Measurements from ENCODE around the gene NCLN. TPM values are rescaled to one million over a fixed set of nuclear protein-coding genes. Genes with fewer than 3 reads are reported as not detected.
"Not testable (repeated sequence)": the region's sequence is repeated elsewhere in the genome, so short reads cannot be mapped to it uniquely, and the experiment has no call there.

Gene NCLN
- total RNA-seq, 1 donor from 2014 or later: 31.2 TPM

GRCh38 chr19:3196933-3197205, 11.1 kb downstream of the NCLN start:
- no peak for DNase-seq (ENCODE audit: low read depth in 2 of 2)

GRCh38 chr19:3198901-3199700, 13.4 kb downstream of the NCLN start:
- no peak for DNase-seq (ENCODE audit: low read depth in 2 of 2)

GRCh38 chr19:3201072-3201700, 15.5 kb downstream of the NCLN start:
- DNase-seq (ENCODE audit: low read depth in 2 of 2): no peak

- DNase-seq (ENCODE audit: low read depth in 2 of 2): no peak
Observed at GRCh38 chr19:3201911-3202310, 16.2 kb downstream of the NCLN start.

DNA sequence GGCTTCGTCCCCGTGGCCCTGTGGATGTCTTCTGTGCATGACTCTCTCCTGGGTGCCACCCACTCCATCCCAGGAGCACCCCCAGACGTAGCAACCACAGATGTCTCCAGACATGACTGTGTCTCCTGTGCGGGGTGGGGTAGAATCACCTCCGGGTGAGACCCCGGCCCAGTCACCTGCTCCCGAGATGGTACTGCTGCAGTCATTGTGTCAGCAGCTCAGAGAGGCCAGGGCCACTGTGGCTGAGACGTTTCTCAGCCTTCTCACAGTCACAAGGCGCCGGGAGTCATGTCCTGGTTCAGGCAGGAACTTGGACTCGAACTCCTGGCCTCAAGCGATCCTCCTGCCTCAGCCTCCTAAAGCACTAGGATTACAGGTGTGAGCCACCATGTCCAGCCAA, 16.6 kb downstream of the NCLN start:
- no peak for DNase-seq (ENCODE audit: low read depth in 2 of 2)

DNA sequence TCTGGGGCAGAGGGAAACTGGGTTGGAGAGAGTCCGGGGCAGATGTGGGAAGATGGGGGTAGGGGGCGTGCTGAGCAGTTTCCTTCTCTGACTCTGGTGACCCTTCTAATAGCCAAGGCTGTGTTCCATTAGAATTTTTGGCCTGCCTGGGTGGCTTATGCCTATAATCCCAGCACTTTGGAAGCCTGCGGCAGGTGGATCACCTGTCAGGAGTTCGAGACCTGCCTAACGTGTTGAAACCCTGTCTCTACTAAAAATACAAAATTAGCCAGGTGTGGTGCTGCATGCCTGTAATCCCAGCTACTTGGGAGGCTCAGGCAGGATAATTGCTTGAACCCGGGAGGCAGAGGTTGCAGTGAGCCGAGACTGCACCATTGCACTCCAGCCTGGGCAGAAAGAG, 17.2 kb downstream of the NCLN start:
- DNase-seq (ENCODE audit: low read depth in 2 of 2): not testable (repeated sequence)

DNA sequence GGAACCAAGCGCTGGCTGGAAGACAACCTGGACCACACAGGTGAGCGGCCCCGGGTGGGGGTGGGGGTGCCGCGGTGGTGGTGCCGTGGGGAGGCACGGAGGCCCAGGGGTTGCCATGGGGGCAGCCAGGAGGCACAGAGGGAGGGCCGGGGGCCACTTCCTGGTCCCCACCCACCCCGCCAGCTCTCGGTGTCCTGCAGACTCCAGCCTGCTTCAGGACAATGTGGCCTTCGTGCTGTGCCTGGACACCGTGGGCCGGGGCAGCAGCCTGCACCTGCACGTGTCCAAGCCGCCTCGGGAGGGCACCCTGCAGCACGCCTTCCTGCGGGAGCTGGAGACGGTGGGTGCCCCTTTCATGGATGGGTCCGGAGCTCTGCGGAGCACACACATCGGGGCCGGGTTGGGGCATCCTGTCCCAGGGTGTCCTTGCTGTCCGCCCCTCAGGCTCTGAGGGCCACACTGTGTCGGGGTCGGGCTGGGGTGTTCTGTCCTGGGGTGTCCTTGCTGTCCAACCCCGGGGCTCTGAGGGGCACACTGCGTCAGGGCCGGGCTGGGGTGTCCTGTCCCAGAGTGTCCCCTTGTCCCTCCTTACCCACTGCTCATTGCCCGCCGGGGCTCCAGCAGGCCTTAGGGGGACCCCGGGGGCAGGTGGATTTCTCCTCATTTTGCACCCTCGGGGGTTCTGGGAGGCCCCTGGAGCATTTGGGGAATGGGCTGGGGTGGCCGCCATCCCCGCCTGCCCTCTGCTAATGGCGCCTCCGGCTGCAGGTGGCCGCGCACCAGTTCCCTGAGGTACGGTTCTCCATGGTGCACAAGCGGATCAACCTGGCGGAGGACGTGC, 18.3 kb downstream of the NCLN start:
- DNase-seq (ENCODE audit: low read depth in 2 of 2): no peak

GRCh38 chr19:3204646-3205275, 19.0 kb downstream of the NCLN start:
- no peak for DNase-seq (ENCODE audit: low read depth in 2 of 2)

DNA sequence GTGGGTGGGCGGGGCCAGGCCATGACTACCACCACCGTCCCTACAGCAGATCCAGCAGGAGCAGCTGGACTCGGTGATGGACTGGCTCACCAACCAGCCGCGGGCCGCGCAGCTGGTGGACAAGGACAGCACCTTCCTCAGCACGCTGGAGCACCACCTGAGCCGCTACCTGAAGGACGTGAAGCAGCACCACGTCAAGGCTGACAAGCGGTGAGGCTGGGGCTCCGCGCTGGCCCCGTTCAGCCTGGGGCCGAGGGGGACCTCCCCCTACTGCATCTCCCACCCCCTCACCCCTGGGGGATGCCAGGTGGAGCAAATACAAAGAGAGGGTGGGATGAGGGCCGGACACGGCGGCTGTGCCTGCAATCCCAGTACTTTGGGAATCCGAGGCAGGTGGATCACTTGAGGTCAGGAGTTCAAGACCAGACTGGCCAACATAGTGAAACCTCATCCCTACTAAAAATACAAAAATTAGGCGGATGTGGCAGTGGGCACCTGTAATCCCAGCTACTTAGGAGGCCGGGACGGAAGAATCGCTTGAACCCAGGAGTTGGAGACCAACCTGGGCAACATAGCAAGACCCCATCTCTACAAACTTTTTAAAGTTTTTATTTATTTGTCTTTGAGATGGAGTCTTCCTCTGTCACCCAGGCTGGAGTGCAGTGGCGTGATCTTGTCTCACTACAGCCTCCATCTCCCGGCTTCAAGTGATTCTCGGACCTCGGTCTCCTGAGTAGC, 20.7 kb downstream of the NCLN start:
- no peak for DNase-seq (ENCODE audit: low read depth in 2 of 2)

DNA sequence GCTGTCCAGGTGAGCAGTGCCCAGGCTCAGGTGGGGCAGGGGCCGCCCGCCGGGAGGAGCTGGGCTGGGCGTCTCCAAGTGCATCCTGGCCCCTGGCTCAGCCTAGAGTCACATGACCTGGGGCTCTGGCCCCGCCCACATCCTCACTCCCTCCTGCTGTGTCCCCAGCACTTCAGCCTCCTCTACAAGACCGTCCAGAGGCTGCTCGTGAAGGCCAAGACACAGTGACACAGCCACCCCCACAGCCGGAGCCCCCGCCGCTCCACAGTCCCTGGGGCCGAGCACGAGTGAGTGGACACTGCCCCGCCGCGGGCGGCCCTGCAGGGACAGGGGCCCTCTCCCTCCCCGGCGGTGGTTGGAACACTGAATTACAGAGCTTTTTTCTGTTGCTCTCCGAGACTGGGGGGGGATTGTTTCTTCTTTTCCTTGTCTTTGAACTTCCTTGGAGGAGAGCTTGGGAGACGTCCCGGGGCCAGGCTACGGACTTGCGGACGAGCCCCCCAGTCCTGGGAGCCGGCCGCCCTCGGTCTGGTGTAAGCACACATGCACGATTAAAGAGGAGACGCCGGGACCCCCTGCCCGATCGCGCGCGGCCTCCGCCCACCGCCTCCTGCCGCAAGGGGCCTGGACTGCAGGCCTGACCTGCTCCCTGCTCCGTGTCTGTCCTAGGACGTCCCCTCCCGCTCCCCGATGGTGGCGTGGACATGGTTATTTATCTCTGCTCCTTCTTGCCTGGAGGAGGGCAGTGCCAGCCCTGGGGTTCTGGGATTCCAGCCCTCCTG, 21.9 kb downstream of the NCLN start:
- DNase-seq (ENCODE audit: low read depth in 2 of 2): no peak

- no peak for DNase-seq (ENCODE audit: low read depth in 2 of 2)
Observed at GRCh38 chr19:3208317-3209207, 22.8 kb downstream of the NCLN start.

- peak; percentile 43 to 62 for DNase-seq (ENCODE audit: low read depth in 2 of 2)
Observed at GRCh38 chr19:3210347-3211017, 24.8 kb downstream of the NCLN start.

DNA sequence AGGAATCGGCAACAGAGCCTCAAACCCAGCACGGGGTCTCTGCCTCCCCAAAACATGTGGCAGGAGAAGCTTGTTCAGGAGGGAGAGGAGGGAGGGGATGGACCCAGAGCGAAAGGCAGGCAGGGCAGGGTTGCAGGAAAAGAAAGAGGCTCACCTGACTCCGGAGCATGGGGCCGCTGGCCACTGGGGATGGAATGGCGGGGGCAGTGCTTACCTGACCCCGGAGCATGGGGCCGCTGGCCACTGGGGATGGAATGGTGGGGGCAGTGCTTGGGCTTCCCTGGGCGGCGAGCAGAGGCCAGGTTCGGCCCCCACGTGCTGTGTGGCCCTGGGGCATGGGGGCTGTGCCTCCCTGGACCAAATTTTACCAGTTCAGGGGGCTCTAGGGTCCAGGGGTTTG, 25.5 kb downstream of the NCLN start:
- DNase-seq (ENCODE audit: low read depth in 2 of 2): no peak

- DNase-seq (ENCODE audit: low read depth in 2 of 2): no peak
Observed at GRCh38 chr19:3213159-3213558, 27.4 kb downstream of the NCLN start.

DNA sequence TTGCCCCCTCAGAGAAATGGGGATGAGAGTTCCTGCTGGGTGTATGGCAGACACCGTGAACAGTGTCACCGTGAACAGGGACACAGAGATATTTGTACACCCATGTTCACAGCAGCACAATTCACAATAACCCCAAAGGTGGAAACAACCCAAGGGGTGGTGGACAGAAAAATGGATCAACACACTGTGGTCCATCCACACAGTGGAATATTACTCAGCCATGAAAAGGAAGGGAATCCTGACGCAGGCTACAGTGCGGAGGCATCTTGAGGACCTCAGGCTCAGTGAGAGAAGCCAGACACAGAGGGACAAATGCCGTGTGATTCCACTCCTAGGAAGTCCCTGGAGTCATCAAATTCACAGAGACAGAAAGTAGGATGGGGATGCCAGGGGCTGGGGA, 31.1 kb downstream of the NCLN start:
- no peak for DNase-seq (ENCODE audit: low read depth in 2 of 2)

DNA sequence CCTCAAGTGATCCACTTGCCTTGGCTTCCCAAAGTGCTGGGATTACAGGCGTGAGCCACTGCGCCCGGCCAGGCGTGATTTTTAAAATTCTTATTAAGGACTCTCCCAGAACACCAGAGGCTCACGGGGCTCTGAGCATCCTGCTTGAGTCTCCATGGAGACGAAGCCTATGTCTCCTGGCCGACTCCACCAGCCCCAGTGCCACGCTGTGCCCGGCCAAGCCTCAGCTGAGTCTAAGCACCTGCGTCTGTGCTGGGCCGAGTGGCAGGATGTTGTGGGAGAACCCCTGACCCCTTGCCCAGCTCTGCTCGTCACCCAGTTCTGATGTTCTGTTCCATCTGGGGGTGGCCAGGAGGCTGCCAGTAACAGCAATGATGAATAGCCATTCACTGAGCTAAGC, 34.8 kb downstream of the NCLN start:
- no peak for DNase-seq (ENCODE audit: low read depth in 2 of 2)

DNA sequence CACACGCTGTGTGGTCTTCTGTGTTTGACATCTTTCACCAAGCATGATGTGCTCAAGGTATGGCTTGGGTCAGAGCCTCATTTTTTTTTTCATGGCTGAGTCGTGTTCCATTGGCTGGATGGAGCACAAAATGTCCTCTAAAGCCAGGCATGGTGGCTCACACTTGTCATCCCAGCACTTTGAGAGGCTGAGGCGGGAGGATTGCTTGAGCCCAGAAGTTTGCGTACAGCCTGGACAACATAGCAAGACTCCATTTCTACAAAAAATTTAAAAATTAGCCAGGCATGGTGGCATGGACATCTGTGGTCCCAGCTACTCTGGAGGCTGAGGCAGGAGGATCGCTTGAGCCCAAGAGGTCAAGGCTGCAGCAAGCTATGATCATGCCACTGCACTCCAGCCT, 35.8 kb downstream of the NCLN start:
- not testable (repeated sequence) for DNase-seq (ENCODE audit: low read depth in 2 of 2)

- DNase-seq (ENCODE audit: low read depth in 2 of 2): no peak
Observed at GRCh38 chr19:3222709-3223108, 37.0 kb downstream of the NCLN start.
